Activated CD4-positive, alpha-beta T cell treated with anti-CD3 and anti-CD28 coated beads for 24 hours (primary cell): ENCODE measurements around the gene PLXNB3.
"Not testable (repeated sequence)": the region's sequence is repeated elsewhere in the genome, so short reads cannot be mapped to it uniquely, and the experiment has no call there.

Source experiments
- DNase-seq, 2 donors: peaks; one replicate each; pipeline ENCODE4 v3.0.0-alpha.2; 2020; ENCODE audit warnings: low read depth in 2 of 2

The PLXNB3 gene

GRCh38 chrX:153814591-153815315 is 50.7 kb downstream of the PLXNB3 start:
- DNase-seq, result no peak

DNA sequence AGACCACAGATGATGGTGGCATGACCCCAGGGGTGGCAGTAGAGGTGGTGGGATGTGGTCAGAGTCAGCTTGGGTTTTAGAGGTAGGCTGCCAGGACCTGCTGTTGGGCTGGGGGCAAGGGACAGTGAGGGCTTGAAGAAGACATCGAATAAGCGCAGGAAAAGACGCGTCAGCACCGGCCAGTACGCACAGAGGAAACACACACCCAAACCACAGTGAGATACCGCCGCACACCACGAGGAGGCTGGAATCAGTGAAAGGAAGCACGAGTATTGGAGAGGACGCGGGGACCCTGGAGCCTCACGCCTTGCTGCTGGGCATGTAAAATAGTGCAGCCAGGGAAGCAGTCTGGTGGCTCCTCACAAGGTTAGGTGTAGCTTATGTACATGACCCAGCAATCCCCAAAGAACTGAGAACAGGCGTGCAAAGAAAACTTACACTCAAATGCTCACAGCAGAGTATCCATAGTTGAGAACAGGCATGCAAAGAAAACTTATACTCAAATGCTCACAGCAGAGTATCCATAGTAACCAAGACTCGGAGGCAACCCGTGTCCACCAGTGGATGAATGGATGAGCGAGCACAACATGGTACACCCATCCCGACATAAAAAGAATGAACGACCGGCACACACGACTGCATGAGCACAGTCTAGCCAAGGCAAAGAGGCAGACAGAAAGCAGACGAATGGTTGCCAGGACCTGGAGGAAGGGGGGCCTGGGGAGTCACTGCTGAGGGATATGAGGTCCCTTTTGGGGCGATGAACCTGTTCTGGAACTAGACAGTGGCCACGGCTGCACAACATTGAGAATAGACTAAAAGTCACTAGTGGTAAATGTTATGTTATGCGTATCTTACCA is 53.0 kb downstream of the PLXNB3 start:
- DNase-seq, result no peak

DNA sequence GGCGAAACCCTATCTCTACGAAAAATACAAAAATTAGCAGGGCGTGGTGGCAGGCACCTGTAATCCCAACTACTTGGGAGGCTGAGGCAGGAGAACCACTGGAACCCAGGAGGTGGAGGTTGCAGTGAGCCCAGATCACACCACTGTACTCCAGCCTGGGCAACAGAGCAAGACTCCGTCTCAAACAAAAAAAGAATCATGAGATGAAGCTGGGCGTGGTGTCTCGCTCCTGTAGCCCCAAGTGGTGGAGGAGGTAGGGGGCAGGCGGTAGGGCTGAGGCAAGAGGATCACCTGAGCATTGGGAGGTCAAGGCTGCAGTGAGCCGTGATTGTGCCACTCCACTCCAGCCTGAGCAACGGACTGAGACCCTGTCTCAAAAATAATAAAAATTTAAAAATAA is 54.0 kb downstream of the PLXNB3 start:
- not testable (repeated sequence) for DNase-seq

- peak; percentile 21 to 34 for DNase-seq
These were observed 54.7 kb downstream of the PLXNB3 start for GRCh38 chrX:153818571-153819383.

- no peak for DNase-seq
These were observed 55.5 kb downstream of the PLXNB3 start for GRCh38 chrX:153819384-153820040.

GRCh38 chrX:153820601-153821000 is 56.6 kb downstream of the PLXNB3 start:
- DNase-seq, result no peak

- no peak for DNase-seq
These were observed 57.0 kb downstream of the PLXNB3 start for GRCh38 chrX:153821066-153821465.

- DNase-seq, result no peak
These were observed 60.3 kb downstream of the PLXNB3 start for GRCh38 chrX:153824348-153824747.

DNA sequence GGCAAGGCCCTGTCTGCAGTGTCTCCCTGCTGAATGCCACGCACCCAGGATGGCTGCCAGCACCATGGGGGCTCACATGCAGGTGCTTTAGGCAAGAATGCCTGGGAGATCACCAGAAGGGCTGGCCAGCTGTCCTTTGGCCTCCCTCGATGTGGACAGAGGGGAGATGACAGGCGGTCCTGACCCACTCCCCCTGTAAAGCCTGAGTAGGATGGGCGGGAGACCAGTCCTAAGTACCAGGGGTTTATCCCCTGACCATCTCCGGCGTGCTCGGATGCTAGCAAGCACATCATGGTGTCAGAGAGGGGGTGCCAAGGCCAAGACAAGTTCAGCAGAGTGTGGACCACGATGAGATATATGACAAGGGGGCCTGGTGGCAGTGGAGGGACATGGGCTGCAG is 61.0 kb downstream of the PLXNB3 start:
- DNase-seq, result no peak
